Endothelial cell of umbilical vein (primary cell): ENCODE data around the gene RNU5B-1. TPM values are rescaled to one million over a fixed set of nuclear protein-coding genes. Genes with fewer than 3 reads are reported as not detected.

Source experiments
- BruUV-seq: library from RNA; stranded (reverse); fragments of 400-500 nt; replicated peaks from 2 replicates; lab custom pipeline; 2021; lab: Mats Ljungman, UMichigan
- CTCF ChIA-PET: fragments of 300-600, 350-600 bp; sonication (Branson Sonifier 250); formaldehyde crosslinking; loops from one replicate; lab custom pipeline; 2021; ENCODE audit warnings: antibody characterized with exemption, inconsistent platforms; lab: Charles Lee
- POLR2A ChIA-PET: fragments of 300-600, 350-600 bp; sonication (Branson Sonifier 250); formaldehyde crosslinking; loops from one replicate; lab custom pipeline; 2021; ENCODE audit warnings: antibody characterized with exemption, inconsistent platforms; lab: Charles Lee
- DNase-seq: peaks from one replicate; pipeline ENCODE4 v3.0.0-alpha.2; 2011; ENCODE audit warnings: low read depth, low spot score
- FAIRE-seq: peaks from 2 replicates; lab custom pipeline; 2011; peaks lifted over from hg19 to GRCh38; lab: Jason Lieb, UNC
- H2AFZ ChIP-seq: 2 replicates; pipeline ENCODE4 v1.6.0; 2012; ENCODE audit warnings: low read depth, low read length, control low read depth, inconsistent platforms
- H3K27ac ChIP-seq: 2 replicates; pipeline ENCODE4 v1.5.1; 2011; ENCODE audit warnings: low read depth, mild to moderate bottlenecking, control low read depth, low read length, moderate library complexity; ENCODE audit not compliant: insufficient read depth
- H3K27me3 ChIP-seq, 2 experiments: 2 replicates each; pipeline versions ENCODE4 v1.6.0 to v1.6.1; 2011; ENCODE audit warnings: low read length in 2 of 2, mixed read lengths in 1 of 2; ENCODE audit not compliant: control insufficient read depth in 2 of 2, insufficient read depth in 2 of 2
- H3K36me3 ChIP-seq, 2 experiments: 2 replicates in 1 of 2; 3 replicates in 1 of 2; pipeline ENCODE4 v1.5.1; 2011; ENCODE audit warnings: low read length in 2 of 2, mild to moderate bottlenecking in 1 of 2, moderate library complexity in 1 of 2; ENCODE audit not compliant: control insufficient read depth in 2 of 2, insufficient read depth in 2 of 2; ENCODE audit errors: extremely low read depth in 1 of 2
- H3K4me1 ChIP-seq: 3 replicates; pipeline ENCODE4 v1.5.1; 2011; ENCODE audit warnings: mild to moderate bottlenecking, low read length; ENCODE audit not compliant: control insufficient read depth, insufficient read depth; ENCODE audit errors: extremely low read depth
- H3K4me2 ChIP-seq: 2 replicates; pipeline ENCODE4 v1.6.1; 2011; ENCODE audit warnings: low read length, control low read depth, mixed read lengths; ENCODE audit not compliant: insufficient read depth
- H3K4me3 ChIP-seq, 3 experiments: fragments of 200-600 bp in 1 of 3; sonication (generic), shearing (Covaris generic) in 1 of 3; replicated peaks in 1 of 3; 2 replicates each; pipeline ENCODE4 v1.5.1; 2011 to 2016; ENCODE audit warnings: control low read depth in 3 of 3, low read length in 3 of 3, mild to moderate bottlenecking in 2 of 3, inconsistent platforms in 1 of 3, low read depth in 1 of 3, moderate library complexity in 1 of 3; ENCODE audit not compliant: insufficient read depth in 1 of 3
- H3K79me2 ChIP-seq: 2 replicates; pipeline ENCODE4 v1.6.0; 2012; ENCODE audit warnings: low read length, inconsistent platforms; ENCODE audit not compliant: control insufficient read depth, insufficient read depth
- H3K9ac ChIP-seq: replicated peaks from 2 replicates; pipeline ENCODE3; 2011; ENCODE audit warnings: low read length, control low read depth; ENCODE audit not compliant: insufficient read depth; ENCODE audit errors: extremely low read depth
- H3K9me1 ChIP-seq: replicated peaks from 3 replicates; pipeline ENCODE4 v1.6.0; 2011; ENCODE audit warnings: mild to moderate bottlenecking, low read length; ENCODE audit not compliant: control insufficient read depth, insufficient read depth; ENCODE audit errors: extremely low read depth
- H3K9me3 ChIP-seq: replicated peaks from 2 replicates; pipeline ENCODE4 v1.5.1; 2012; ENCODE audit warnings: low read length, inconsistent platforms; ENCODE audit not compliant: control insufficient read depth, insufficient read depth
- H4K20me1 ChIP-seq: replicated peaks from 2 replicates; pipeline ENCODE3; 2011; ENCODE audit warnings: mild to moderate bottlenecking, low read length; ENCODE audit not compliant: control insufficient read depth, insufficient read depth; ENCODE audit errors: extremely low read depth
- CTCF ChIP-seq, 2 donors: IDR thresholded peaks; 1 replicate in 1 of 2; 2 replicates in 1 of 2; pipeline ENCODE4 v1.5.1; 2011; ENCODE audit warnings: low read length in 2 of 2, mild to moderate bottlenecking in 2 of 2, moderate library complexity in 2 of 2, control low read depth in 1 of 2, inconsistent platforms in 1 of 2, low read depth in 1 of 2; ENCODE audit not compliant: insufficient read depth in 1 of 2; ENCODE audit errors: extremely low read depth in 1 of 2
- EZH2 ChIP-seq: IDR thresholded peaks from 2 replicates; pipeline ENCODE4 v1.6.1; 2012; ENCODE audit warnings: borderline replicate concordance, low read depth, mild to moderate bottlenecking, moderate library complexity, low read length, inconsistent platforms; ENCODE audit not compliant: severe bottlenecking
- FOS ChIP-seq: IDR thresholded peaks from 2 replicates; pipeline ENCODE4 v1.6.1; 2011; ENCODE audit warnings: mild to moderate bottlenecking, low read length, moderate library complexity, borderline replicate concordance; ENCODE audit not compliant: insufficient read depth
- GATA2 ChIP-seq: IDR thresholded peaks from 2 replicates; pipeline ENCODE4 v1.7.0; 2011; ENCODE audit warnings: low read depth, mild to moderate bottlenecking, moderate library complexity, mixed read lengths, low read length; ENCODE audit not compliant: insufficient read length, insufficient read depth
- JUN ChIP-seq: IDR thresholded peaks from 2 replicates; pipeline ENCODE4 v1.6.1; 2011; ENCODE audit warnings: borderline replicate concordance, low read depth; ENCODE audit not compliant: insufficient read length, insufficient read depth
- MAX ChIP-seq: IDR thresholded peaks from 2 replicates; pipeline ENCODE4 v1.6.1; 2011; ENCODE audit not compliant: insufficient read depth, insufficient read length
- MYC ChIP-seq: IDR thresholded peaks from one replicate; pipeline ENCODE4 v1.6.1; 2011; ENCODE audit warnings: mild to moderate bottlenecking, low read depth, low read length
- POLR2A ChIP-seq: IDR thresholded peaks from 2 replicates; pipeline ENCODE4 v1.6.1; 2012; ENCODE audit warnings: low read depth, mild to moderate bottlenecking, control low read depth, low read length
- POLR2AphosphoS5 ChIP-seq: IDR thresholded peaks from 2 replicates; pipeline ENCODE4 v1.6.1; 2012; ENCODE audit warnings: low read depth, mild to moderate bottlenecking, control low read depth, low read length, moderate library complexity; ENCODE audit not compliant: insufficient read depth
- dilution Hi-C: fragments of 300-500 bp; cut with MboI; formaldehyde crosslinking; loops from one replicate; pipeline ENCODE4 v1.15.0; 2019; ENCODE audit warnings: low sequenced_read_pairs; ENCODE audit not compliant: extremely low pct_ligation_motif_present
- intact Hi-C: fragments of 100-400 bp; cut with micrococcal nuclease; formaldehyde crosslinking; loops from one replicate; pipeline ENCODE4 v1.10.0; 2022
- polyA plus RNA-seq, 4 experiments: library from polyadenylated mRNA; depleted of rRNA in 3 of 4; stranded (reverse) in 3 of 4; unstranded in 1 of 4; fragments of >200 nt; gene quantifications; 2 replicates each; pipeline versions ENCODE4 v1.2.1 to v1.2.3, GENCODE V29; 2011 to 2012; ENCODE audit warnings: missing spikeins in 1 of 4
- total RNA-seq: library from RNA; stranded (reverse); gene quantifications from 2 replicates; pipeline ENCODE4 v1.2.3, GENCODE V29; 2021

Gene RNU5B-1
- total and polyA plus RNA-seq, 2 donors (not counting 3 experiments of a cell fraction or from before 2014, with no cell fraction given), result not detected

- no peak for FAIRE-seq
- Histone ChIP-seq H3K27ac (no peak overlapping the region), H2AFZ (no peak overlapping the region), H3K9me1 (no peaks in the 10 kb centered on the region), H3K27me3 (peaks cover 0 to 3% of the 10 kb centered on the region in 2 experiments), H3K79me2 (no peaks in the 10 kb centered on the region), H3K4me1 (peaks cover 4% of the 10 kb centered on the region), H3K9ac (no peak overlapping the region), H3K9me3 (no peaks in the 10 kb centered on the region), H3K36me3 (no peaks in the 10 kb centered on the region), H4K20me1 (no peaks in the 10 kb centered on the region), H3K4me2 (no peak overlapping the region), H3K4me3 (no peak overlapping the region)
- no peak for DNase-seq
- CTCF ChIA-PET, result no interaction called here
- intact Hi-C loops (no loop called here), dilution Hi-C loops (no loop called here)
- BruUV-seq, result no TSS peak
- POLR2A ChIA-PET, result interaction anchor here (1.2 kb wide), 1 partner anchor 38 kb away, joined by 4 read pairs; the partner anchor contains the start of gene RNU5B-1
- TF ChIP-seq MAX (no peak), EZH2 (no peak), POLR2A (no peak), MYC (no peak), FOS (no peak), JUN (no peak), POLR2AphosphoS5 (no peak), GATA2 (no peak), CTCF (IDR thresholded peaks at IDR 0.05; ENCODE audit: extremely low read depth in 1 of 2, insufficient read depth in 1 of 2, low read depth in 1 of 2, low read length in 2 of 2) (no peak)
Measured at GRCh38 chr15:65342493-65342892, 38.0 kb downstream of the RNU5B-1 start.
